Measurements from ENCODE around the gene NAA25.
"Not testable (repeated sequence)": the region's sequence is repeated elsewhere in the genome, so short reads cannot be mapped to it uniquely, and the experiment has no call there.

NAA25 gene

GRCh38 chr12:112007945-112008344, 100.6 kb downstream of the NAA25 start:
- no peak for DNase-seq

DNA sequence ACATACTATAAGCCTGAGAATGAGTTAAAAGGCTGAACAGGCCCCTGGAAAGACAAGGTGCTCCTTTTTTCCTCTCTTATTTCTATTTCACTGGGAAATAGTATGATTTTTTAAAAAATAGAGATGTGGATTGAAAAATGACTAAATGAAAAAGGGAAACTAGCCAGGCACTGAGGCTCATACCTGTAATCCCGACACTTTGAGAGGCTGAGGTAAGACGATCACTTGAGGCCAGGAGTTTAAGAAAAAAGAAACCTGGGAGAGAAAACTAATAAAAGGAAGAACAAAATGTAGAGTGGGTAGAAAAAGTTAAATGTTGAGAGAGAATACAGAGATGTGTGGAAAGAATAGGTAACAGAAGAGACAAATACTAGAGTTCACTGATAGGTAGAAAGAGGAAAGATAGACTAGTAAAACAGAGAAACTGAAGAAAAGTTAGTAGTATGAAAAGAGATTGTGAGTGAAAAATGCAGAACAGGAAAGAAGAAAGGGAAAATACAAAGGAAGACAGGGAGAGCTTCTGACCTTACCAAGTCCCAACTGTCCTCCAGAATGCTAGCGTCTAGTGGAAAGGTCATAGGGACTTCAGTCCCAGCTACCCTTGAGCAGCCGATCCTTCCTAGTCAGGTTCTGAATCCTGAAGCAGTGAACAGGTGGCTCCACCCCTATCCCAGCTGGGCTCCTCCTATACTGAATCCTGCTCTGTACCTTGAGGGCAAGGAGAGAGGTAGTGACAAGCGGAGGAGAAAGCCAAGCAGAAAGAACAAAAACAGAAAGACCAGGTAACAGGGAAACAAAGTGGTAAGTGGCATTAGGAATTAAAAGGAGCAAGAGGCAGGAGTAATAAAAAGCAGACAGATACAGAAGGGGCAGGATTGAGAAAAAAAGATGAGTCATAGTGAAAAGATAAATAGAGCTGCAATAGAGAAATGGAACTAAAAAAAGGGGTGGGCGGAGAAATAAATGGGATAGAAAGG, 102.9 kb downstream of the NAA25 start:
- no peak for DNase-seq

- DNase-seq, result no peak
Measured at GRCh38 chr12:112004041-112004440, 104.5 kb downstream of the NAA25 start.

DNA sequence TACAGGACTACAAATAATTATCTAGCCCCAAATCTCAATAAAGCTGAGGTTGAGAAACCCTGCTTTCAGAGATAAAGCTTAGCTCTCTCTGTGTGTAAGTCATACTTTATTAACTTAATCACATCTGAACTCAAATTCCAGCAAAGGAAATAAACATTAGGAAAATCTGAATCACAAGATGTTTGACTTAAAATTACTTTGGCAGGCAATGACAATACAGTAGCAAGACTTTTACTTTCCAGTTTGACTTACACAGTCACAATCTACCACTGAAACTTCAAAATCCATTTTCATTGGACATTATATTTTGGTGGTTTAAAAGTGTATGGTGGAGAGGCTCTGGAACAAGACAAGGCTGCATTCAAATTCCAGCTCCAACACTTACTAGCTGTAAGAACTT, 107.0 kb downstream of the NAA25 start:
- DNase-seq, result no peak

DNA sequence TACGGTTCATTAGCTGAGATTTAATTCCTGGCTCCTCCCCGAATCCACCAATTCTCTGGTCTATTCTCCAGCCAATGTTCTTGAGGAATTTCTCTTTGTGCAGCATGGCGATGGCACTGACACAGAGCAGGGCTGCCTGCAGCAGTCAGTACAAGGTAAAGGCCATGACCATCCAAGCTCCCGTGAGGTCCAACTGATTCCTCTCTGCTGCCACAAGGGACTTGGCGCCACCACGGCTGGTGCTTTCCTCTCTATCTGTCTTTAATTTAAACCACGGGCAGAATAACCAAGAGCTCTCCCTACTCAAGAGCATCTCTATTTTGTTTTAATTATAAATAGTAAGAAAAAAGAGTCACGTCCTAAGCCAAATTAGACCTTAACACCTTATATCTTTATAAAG, 107.8 kb downstream of the NAA25 start:
- DNase-seq, result peak; percentile 31

DNA sequence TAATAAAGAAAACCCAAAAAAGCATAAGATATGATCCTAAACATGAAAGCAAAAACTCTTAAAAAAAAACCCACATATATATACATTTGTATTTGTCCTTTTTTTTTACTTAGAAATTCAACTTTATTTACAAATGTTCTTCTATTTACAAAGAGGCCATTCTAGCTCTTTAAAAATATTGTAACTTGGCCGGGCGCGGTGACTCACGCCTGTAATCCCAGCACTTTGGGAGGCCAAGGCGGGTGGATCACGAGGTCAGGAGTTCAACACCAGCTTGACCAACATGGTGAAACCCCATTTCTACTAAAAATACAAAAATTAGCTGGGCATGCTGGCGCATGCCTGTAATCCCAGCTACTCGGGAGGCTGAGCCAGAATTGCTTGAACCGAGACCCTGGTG, 109.5 kb downstream of the NAA25 start:
- not testable (repeated sequence) for DNase-seq

DNA sequence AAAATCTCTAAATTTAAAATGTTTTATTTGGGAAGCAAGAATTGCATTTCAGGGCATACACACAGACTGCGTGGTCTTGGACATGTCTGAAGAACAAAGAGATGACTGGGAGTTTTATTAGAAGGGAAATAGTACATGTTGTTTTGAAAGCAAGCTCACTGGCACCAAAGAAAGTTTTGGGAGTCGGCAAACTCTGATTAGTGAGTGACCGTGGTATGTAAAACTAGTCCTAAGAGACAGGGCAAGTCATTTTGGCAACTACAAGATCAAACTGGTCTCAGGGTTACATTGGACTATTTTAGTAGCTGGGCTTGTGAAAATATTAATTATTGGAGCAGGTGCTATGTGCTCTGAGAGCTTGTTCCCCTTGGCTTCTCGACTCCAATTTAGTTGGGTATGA, 110.6 kb downstream of the NAA25 start:
- DNase-seq, result no peak

GRCh38 chr12:111997300-111997699, 111.3 kb downstream of the NAA25 start:
- DNase-seq, result no peak

- no peak for DNase-seq
Measured at GRCh38 chr12:111995782-111996480, 112.7 kb downstream of the NAA25 start.

DNA sequence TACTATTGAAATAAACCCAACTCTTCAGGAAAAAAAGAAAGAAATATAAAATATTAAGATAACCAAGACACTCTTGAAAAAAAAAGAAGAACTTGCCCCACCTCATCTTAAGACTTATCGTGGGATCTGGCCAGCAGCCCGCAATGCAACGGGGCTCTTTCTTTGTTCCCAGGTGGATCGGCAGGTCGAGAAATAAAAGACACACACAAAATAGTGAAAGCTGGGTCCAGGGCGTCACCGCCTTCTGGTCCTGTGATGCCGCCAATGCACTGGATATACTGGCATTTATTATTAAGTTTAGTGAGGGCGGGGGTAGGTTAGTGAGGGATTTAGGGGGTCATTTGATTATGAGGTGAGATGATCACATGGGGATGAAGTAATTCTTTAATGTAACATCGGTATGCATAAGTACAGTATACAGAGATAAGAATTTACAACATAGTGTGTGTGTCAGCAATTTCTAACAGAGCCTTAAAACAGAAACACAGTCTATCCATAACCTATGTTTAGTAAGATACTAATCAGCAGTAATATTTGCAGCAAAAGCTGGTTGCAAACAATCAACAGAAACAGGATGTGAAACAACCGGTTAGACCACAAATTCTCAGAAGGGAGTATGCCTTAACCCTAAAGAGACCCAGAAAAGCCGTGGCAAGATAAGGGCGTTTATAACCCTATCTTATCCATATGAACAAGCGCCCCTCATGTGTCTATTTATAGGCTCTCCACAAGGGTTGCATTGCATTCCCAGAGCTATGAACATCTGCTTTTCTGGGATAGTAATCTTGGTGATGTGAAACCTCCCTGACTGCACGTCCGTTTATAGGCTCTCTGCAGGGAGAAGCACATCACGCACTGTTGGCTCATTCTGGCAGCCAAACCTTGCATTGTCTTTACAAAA, 114.1 kb downstream of the NAA25 start:
- peak; percentile 62 for DNase-seq

DNA sequence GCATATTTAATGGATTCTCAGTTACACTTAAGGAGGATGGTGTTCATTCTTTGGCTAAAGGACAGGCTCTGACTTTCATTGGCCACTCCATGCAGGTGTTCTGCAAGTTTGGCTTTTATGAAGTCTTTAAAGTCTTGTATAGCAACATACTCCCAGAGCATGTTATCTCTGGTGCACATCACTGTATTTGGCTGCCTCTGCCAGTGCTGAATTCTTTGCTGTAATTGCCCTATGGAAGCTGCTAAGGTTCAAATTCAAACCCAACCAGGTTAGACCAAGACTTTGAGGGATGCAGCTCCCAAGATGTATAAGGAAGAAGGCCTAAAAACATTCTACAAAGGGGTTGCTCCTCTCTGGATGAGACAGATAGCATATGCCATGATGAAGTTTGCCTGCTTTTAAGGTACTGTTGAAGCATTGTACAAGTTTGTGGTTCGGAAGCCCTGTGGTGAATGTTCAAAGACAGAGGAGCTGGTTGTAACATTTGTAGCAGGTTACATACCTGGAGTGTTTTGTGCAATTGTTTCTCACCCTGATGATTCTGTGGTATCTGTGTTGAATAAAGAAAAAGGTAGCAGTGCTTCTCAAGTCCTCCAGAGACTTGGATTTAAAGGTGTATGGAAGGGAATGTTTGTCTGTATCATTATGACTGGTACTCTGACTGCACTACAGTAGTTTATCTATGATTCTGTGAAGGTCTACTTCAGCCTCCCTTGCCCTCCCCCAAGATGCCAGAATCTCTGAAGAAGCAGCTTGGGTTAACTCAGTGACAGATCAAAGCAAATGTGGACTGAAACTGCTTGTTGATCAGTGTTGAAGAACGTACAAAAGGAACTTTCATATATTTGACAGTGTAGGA, 115.1 kb downstream of the NAA25 start:
- DNase-seq, result peak; percentile 52

DNA sequence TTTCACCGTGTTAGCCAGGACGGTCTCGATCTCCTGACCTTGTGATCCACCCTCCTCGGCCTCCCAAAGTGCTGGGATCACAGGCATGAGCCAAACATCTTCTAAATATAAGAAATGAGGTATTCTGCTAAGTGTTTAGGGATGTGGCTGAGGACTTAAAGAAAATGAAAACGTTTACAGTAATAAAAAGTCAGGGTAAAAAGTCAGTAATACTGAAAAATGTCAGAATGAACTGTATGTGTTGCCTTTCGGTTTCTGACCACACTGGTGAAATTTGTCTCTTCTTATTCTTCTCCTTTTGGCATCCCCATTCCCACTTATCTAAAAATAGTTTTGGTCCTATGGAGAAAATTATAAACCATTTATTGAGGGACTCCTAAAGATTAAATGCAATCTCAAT, 116.1 kb downstream of the NAA25 start:
- no peak for DNase-seq

- no peak for DNase-seq
Measured at GRCh38 chr12:111991946-111992345, 116.6 kb downstream of the NAA25 start.

DNA sequence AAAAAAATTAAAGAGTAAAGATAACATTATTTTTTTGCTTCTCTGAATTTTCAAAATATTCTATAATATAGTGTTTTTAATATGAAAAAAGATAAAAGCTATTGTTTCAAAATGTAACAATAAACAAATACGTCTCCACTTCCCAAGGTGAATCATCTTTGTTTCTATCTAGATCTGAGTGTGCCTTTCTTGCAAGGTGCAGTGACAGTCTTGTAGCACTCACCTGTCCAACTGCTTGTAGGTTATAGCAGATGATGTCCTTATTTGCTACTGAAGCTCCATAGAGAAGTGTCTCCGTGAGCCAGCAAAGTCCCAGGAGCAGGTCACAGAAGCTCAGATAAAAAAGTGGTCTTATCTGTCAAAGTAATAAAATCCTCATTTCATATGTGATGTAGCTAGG, 117.0 kb downstream of the NAA25 start:
- no peak for DNase-seq

DNA sequence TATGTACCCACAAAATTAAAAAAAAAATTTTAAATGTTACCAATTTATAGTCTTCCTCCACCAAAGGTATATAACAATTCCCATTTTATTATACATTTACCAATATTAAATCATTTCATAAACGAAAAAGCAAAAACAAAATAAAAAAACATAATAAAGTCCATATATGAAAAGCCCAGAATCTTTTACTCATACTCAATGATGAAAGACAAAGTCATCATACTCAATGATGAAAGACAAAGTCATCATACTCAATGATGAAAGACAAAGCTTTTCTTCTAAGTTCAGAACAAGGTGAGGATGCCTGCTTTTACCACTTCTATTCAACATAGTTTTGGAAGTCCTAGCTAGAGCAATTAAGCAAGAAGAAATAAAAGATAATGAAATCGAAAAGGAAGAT, 123.8 kb downstream of the NAA25 start:
- no peak for DNase-seq

DNA sequence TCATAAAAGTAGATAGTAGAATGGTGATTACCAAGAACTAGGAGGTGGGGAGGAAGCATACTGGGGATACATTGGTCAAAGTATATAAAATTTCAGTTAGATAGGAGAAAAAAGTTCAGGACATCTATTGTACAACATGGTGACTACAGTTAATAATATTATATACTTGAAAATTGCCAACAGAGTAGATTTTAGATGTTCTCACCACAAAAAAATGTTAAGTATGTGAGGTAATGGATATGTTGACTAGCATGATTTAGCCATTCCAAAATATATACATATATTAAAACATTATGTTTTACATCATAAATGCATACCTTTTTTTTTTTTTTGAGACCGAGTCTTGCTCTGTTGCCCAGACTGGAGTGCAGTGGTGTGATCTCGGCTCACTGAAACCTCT, 126.6 kb downstream of the NAA25 start:
- DNase-seq, result no peak

DNA sequence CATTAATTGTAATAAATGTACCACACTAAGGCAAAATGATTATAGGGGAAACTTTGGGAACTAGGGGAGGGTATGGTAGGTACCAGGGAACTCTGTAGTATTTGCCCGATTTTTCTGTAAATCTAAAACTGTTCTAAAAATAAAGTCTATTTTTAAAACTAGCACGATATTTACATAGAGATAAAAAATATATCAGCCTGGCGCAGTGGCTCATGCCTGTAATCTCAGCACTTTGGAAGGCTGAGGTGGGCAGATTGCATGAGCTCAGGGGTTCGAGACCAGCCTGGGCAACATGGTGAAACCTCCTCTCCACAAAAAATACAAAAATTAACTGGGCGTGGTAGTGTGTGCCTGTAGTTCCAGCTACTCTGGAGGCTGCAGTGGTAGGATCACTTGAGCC, 128.0 kb downstream of the NAA25 start:
- no peak for DNase-seq

DNA sequence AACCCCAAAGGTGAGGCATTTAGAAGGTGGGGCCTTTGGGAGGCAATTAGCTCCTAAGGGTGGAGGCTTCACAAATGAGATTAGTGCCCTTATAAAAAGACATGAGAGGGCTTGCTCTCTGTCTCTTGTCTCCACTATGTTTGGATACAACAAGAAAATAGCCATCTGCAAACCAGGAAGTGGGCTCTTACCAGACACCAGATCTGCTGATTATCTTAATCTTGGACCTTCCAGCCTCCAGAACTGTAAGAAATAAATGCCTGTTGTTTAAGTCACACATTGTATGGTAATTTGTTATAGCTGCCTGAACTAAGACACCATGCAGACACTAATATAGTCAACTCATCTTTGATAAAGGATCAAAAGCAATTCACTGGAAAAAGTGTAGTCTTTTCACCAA, 130.0 kb downstream of the NAA25 start:
- DNase-seq, result no peak

- no peak for DNase-seq
Measured at GRCh38 chr12:111976860-111977259, 131.7 kb downstream of the NAA25 start.
